Upper lobe of left lung (tissue), 4 donors: Measurements from ENCODE around the gene IFITM2.

ENCODE experiments used
- POLR2A ChIP-seq, 4 donors: fragments of 450-650 bp; IDR thresholded peaks; one replicate each; pipeline ENCODE4 v1.5.1; 2016 to 2017; ENCODE audit warnings: antibody characterized with exemption in 4 of 4, mild to moderate bottlenecking in 2 of 4
- POLR2AphosphoS5 ChIP-seq, 2 donors: sonication (generic); formaldehyde crosslinking; IDR thresholded peaks; one replicate each; pipeline ENCODE4 v1.5.1; 2017; ENCODE audit warnings: antibody characterized with exemption in 2 of 2
- TF ChIP-seq, protein P1 (sequence below), 6 experiments: fragments of 450-650 bp in 4 of 6; fragments of 200-600 bp in 2 of 6; sonication (generic) in 2 of 6; IDR thresholded peaks; one replicate each; pipeline ENCODE4 v1.5.1; 2016 to 2019; ENCODE audit warnings: antibody characterized with exemption in 6 of 6

GRCh38 chr11:291281-292210 lies 16.1 kb upstream of the IFITM2 start:
- TF ChIP-seq POLR2A (IDR thresholded peaks at IDR 0.05) (no peak), POLR2AphosphoS5 (IDR thresholded peaks at IDR 0.05) (no peak)
- TF ChIP-seq, protein P1, sequence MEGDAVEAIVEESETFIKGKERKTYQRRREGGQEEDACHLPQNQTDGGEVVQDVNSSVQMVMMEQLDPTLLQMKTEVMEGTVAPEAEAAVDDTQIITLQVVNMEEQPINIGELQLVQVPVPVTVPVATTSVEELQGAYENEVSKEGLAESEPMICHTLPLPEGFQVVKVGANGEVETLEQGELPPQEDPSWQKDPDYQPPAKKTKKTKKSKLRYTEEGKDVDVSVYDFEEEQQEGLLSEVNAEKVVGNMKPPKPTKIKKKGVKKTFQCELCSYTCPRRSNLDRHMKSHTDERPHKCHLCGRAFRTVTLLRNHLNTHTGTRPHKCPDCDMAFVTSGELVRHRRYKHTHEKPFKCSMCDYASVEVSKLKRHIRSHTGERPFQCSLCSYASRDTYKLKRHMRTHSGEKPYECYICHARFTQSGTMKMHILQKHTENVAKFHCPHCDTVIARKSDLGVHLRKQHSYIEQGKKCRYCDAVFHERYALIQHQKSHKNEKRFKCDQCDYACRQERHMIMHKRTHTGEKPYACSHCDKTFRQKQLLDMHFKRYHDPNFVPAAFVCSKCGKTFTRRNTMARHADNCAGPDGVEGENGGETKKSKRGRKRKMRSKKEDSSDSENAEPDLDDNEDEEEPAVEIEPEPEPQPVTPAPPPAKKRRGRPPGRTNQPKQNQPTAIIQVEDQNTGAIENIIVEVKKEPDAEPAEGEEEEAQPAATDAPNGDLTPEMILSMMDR (IDR thresholded peaks at IDR 0.05) = no peak
